Trophoblast cell (in vitro differentiated cells and primary cell): ENCODE results near the gene LPP.

Source experiments
- DNase-seq, 2 donors: peaks; one replicate each; pipeline ENCODE4 v3.0.0-alpha.2; 2016
- H2AFZ ChIP-seq: 2 replicates; pipeline ENCODE4 v1.6.1; 2013; ENCODE audit warnings: low read length, moderate library complexity, mild to moderate bottlenecking; ENCODE audit not compliant: insufficient read depth, poor library complexity
- H2AK5ac ChIP-seq: 2 replicates; pipeline ENCODE4 v1.6.1; 2013; ENCODE audit warnings: mild to moderate bottlenecking, low read length
- H2BK120ac ChIP-seq: 2 replicates; pipeline ENCODE4 v1.6.1; 2013; ENCODE audit warnings: low read length, mild to moderate bottlenecking, moderate library complexity; ENCODE audit not compliant: insufficient read depth, poor library complexity
- H2BK12ac ChIP-seq: 2 replicates; pipeline ENCODE4 v1.6.1; 2013; ENCODE audit warnings: mild to moderate bottlenecking, low read length, moderate library complexity
- H2BK5ac ChIP-seq: 2 replicates; pipeline ENCODE4 v1.6.1; 2013; ENCODE audit warnings: low read length, low read depth, moderate library complexity, mild to moderate bottlenecking; ENCODE audit not compliant: poor library complexity
- H3K14ac ChIP-seq: 2 replicates; pipeline ENCODE4 v1.6.1; 2013; ENCODE audit warnings: mild to moderate bottlenecking, low read length
- H3K18ac ChIP-seq: 2 replicates; pipeline ENCODE4 v1.6.1; 2013; ENCODE audit warnings: mild to moderate bottlenecking, low read length
- H3K23ac ChIP-seq: 2 replicates; pipeline ENCODE4 v1.6.1; 2013; ENCODE audit warnings: low read length
- H3K27ac ChIP-seq: 2 replicates; pipeline ENCODE4 v1.5.1; 2013; ENCODE audit warnings: low read depth, mild to moderate bottlenecking, inconsistent platforms, low read length, moderate library complexity
- H3K27me3 ChIP-seq: 2 replicates; pipeline ENCODE4 v1.6.1; 2013; ENCODE audit warnings: inconsistent platforms, mild to moderate bottlenecking, low read length, moderate library complexity; ENCODE audit not compliant: insufficient read depth
- H3K36me3 ChIP-seq, 2 experiments: 1 replicate in 1 of 2; 2 replicates in 1 of 2; pipeline ENCODE4 v1.6.1; 2013; ENCODE audit warnings: low read length in 2 of 2, mild to moderate bottlenecking in 2 of 2, moderate library complexity in 1 of 2; ENCODE audit not compliant: insufficient read depth in 2 of 2, control insufficient read depth in 1 of 2
- H3K4ac ChIP-seq: 2 replicates; pipeline ENCODE4 v1.6.1; 2013; ENCODE audit warnings: low read depth, mild to moderate bottlenecking, low read length, moderate library complexity
- H3K4me1 ChIP-seq, 2 experiments: 1 replicate in 1 of 2; 2 replicates in 1 of 2; pipeline ENCODE4 v1.6.1; 2013; ENCODE audit warnings: low read length in 2 of 2, mild to moderate bottlenecking in 2 of 2, moderate library complexity in 1 of 2; ENCODE audit not compliant: insufficient read depth in 2 of 2, control insufficient read depth in 1 of 2
- H3K4me2 ChIP-seq: 2 replicates; pipeline ENCODE4 v1.6.1; 2013; ENCODE audit warnings: inconsistent platforms, mild to moderate bottlenecking, low read length, moderate library complexity
- H3K4me3 ChIP-seq: 2 replicates; pipeline ENCODE4 v1.5.1; 2013; ENCODE audit warnings: mild to moderate bottlenecking, low read depth, low read length, inconsistent platforms
- H3K79me1 ChIP-seq: one replicate; pipeline ENCODE4 v1.6.1; 2013; ENCODE audit warnings: low read length
- H3K79me2 ChIP-seq: 2 replicates; pipeline ENCODE4 v1.6.1; 2013; ENCODE audit warnings: low read length, mild to moderate bottlenecking; ENCODE audit not compliant: control insufficient read depth, insufficient read depth, poor library complexity
- H3K9ac ChIP-seq: 2 replicates; pipeline ENCODE4 v1.6.1; 2013; ENCODE audit warnings: mild to moderate bottlenecking, low read length
- H3K9me3 ChIP-seq: 2 replicates; pipeline ENCODE4 v1.6.1; 2013; ENCODE audit warnings: low read depth, mild to moderate bottlenecking, control low read depth, inconsistent platforms, low read length; ENCODE audit not compliant: insufficient read depth
- H4K12ac ChIP-seq: 2 replicates; pipeline ENCODE4 v1.6.1; 2013; ENCODE audit warnings: low read depth, mild to moderate bottlenecking, low read length, moderate library complexity
- H4K8ac ChIP-seq: 2 replicates; pipeline ENCODE4 v1.6.1; 2013; ENCODE audit warnings: low read depth, mild to moderate bottlenecking, low read length, moderate library complexity
- H4K91ac ChIP-seq: one replicate; pipeline ENCODE4 v1.6.1; 2013; ENCODE audit warnings: low read depth, mild to moderate bottlenecking, low read length, moderate library complexity
- WGBS: extraction: QIAGEN DNeasy Blood & Tissue Kit; methylation state at CpG from one replicate; pipeline ENCODE4 v1.1.7; 2013; ENCODE audit warnings: missing lambda C conversion rate; ENCODE audit not compliant: insufficient read length, insufficient coverage; ENCODE audit errors: extremely low coverage; 5-methylcytosine and 5-hydroxymethylcytosine counted together

LPP gene

GRCh38 chr3:188284455-188285212 lies 130.7 kb downstream of the LPP start:
- no peaks in the 10 kb centered on the region for H3K9me3 ChIP-seq
- no peaks in the 10 kb centered on the region for H3K36me3 ChIP-seq
- H3K4me3 ChIP-seq: no peak overlapping the region
- no peak overlapping the region for H3K14ac ChIP-seq
- H3K27ac ChIP-seq: no peak overlapping the region
- H4K12ac ChIP-seq: no peak overlapping the region
- no peak overlapping the region for H3K9ac ChIP-seq
- peaks cover 1% of the 10 kb centered on the region for H3K79me2 ChIP-seq
- no peak overlapping the region for H4K91ac ChIP-seq
- no peak overlapping the region for H2BK120ac ChIP-seq
- no peak overlapping the region for H2BK12ac ChIP-seq
- H4K8ac ChIP-seq: no peak overlapping the region
- H3K18ac ChIP-seq: peak overlapping the region; percentile 14
- H2AFZ ChIP-seq: no peak overlapping the region
- H2BK5ac ChIP-seq: no peak overlapping the region
- peaks cover 19 to 32% of the 10 kb centered on the region in 2 experiments for H3K4me1 ChIP-seq
- no peaks in the 10 kb centered on the region for H3K27me3 ChIP-seq
- no peak overlapping the region for H3K4ac ChIP-seq
- H3K79me1 ChIP-seq: peaks cover 4% of the 10 kb centered on the region
- no peak overlapping the region for H3K4me2 ChIP-seq
- H2AK5ac ChIP-seq: no peak overlapping the region
- no CpG with 5 or more reads among the region's 9 CpGs for WGBS
- H3K23ac ChIP-seq: peak overlapping the region; percentile 93
- DNase-seq: no peak

- peaks cover 17 to 31% of the 10 kb centered on the region in 2 experiments for H3K4me1 ChIP-seq
- no peak overlapping the region for H2BK120ac ChIP-seq
- peak overlapping the region; percentile 37 for H2BK5ac ChIP-seq
- no peak overlapping the region for H3K4ac ChIP-seq
- no peak overlapping the region for H3K23ac ChIP-seq
- H4K8ac ChIP-seq: no peak overlapping the region
- H3K18ac ChIP-seq: no peak overlapping the region
- H3K14ac ChIP-seq: no peak overlapping the region
- H3K4me2 ChIP-seq: no peak overlapping the region
- peaks cover 4% of the 10 kb centered on the region for H3K79me1 ChIP-seq
- H3K36me3 ChIP-seq: no peaks in the 10 kb centered on the region
- peaks cover 1% of the 10 kb centered on the region for H3K79me2 ChIP-seq
- WGBS: no CpG with 5 or more reads among the region's 3 CpGs
- H4K12ac ChIP-seq: no peak overlapping the region
- H3K9me3 ChIP-seq: no peaks in the 10 kb centered on the region
- H2AFZ ChIP-seq: no peak overlapping the region
- no peak overlapping the region for H3K9ac ChIP-seq
- H3K27me3 ChIP-seq: no peaks in the 10 kb centered on the region
- no peak overlapping the region for H2AK5ac ChIP-seq
- H4K91ac ChIP-seq: no peak overlapping the region
- no peak overlapping the region for H3K4me3 ChIP-seq
- no peak overlapping the region for H2BK12ac ChIP-seq
- peak in 1 of 2 donors; percentile 35 for DNase-seq
- H3K27ac ChIP-seq: no peak overlapping the region
Observed at GRCh38 chr3:188286087-188286513, 132.1 kb downstream of the LPP start.

GRCh38 chr3:188287339-188287738 lies 133.4 kb downstream of the LPP start:
- H3K27me3 ChIP-seq: no peaks in the 10 kb centered on the region
- WGBS: no CpG with 5 or more reads among the region's 4 CpGs
- H3K36me3 ChIP-seq: no peaks in the 10 kb centered on the region
- no peak overlapping the region for H2AK5ac ChIP-seq
- H3K23ac ChIP-seq: no peak overlapping the region
- no peak overlapping the region for H3K9ac ChIP-seq
- no peak overlapping the region for H4K8ac ChIP-seq
- H3K4me1 ChIP-seq: peaks cover 15 to 29% of the 10 kb centered on the region in 2 experiments
- H2AFZ ChIP-seq: no peak overlapping the region
- H3K18ac ChIP-seq: no peak overlapping the region
- H4K91ac ChIP-seq: no peak overlapping the region
- H3K4me2 ChIP-seq: no peak overlapping the region
- H3K79me1 ChIP-seq: peaks cover 2% of the 10 kb centered on the region
- H3K79me2 ChIP-seq: no peaks in the 10 kb centered on the region
- no peak overlapping the region for H3K4me3 ChIP-seq
- H2BK120ac ChIP-seq: no peak overlapping the region
- no peak overlapping the region for H2BK5ac ChIP-seq
- peak overlapping the region; percentile 0 for H3K27ac ChIP-seq
- H3K9me3 ChIP-seq: no peaks in the 10 kb centered on the region
- no peak overlapping the region for H3K14ac ChIP-seq
- H3K4ac ChIP-seq: no peak overlapping the region
- no peak for DNase-seq
- no peak overlapping the region for H4K12ac ChIP-seq
- no peak overlapping the region for H2BK12ac ChIP-seq

DNA sequence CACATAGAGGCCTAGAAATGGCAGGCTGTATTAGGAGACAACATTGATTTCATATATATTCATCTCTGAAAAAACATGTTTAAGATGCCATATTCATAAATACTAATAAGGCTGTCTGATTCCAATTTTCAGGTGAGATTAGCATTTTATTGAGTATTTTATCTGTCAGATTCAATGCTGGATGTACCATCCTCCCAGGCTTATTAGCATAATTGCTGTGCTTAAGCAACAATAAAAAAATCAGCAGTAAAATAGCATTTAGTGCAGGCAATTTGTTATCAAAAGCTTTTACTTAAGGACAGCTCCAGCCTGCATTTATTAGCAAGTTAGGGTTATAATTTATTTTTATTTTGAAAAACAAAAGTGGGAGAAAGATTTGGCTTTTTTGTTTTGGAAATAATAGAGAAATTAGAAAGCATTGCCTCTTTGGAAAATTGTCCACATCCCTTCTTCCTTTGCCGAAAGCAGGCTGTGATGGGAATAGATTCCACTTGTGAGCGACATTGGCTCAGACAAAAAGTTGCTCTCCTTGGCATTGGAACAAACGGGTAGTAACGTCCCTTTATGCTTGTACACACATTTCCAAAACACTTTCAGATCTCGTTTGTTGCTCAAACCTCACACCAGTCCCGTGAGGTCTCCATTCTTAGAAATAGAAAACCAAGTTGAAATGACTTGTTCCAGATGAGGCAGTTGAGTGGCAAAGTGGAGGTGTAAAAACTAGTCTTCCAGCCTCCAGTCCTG lies 134.0 kb downstream of the LPP start:
- Histone ChIP-seq H2AFZ (no peak overlapping the region), H2BK5ac (no peak overlapping the region), H3K79me1 (peaks cover 2% of the 10 kb centered on the region), H4K91ac (no peak overlapping the region), H3K4me1 (peaks cover 11 to 23% of the 10 kb centered on the region in 2 experiments), H3K18ac (no peak overlapping the region), H3K79me2 (no peaks in the 10 kb centered on the region), H3K23ac (no peak overlapping the region), H4K12ac (no peak overlapping the region), H2BK120ac (no peak overlapping the region), H3K9ac (no peak overlapping the region), H3K4ac (no peak overlapping the region), H2AK5ac (no peak overlapping the region), H3K4me2 (no peak overlapping the region), H3K27ac (peak overlapping the region; percentile 39), H3K9me3 (no peaks in the 10 kb centered on the region), H3K36me3 (no peaks in the 10 kb centered on the region), H3K4me3 (no peak overlapping the region), H4K8ac (no peak overlapping the region), H3K14ac (no peak overlapping the region), H3K27me3 (no peaks in the 10 kb centered on the region), H2BK12ac (no peak overlapping the region)
- WGBS: no CpG with 5 or more reads among the region's 6 CpGs
- no peak for DNase-seq
